Posterior vena cava (tissue), 2 donors: ENCODE results near the gene SIRT3. TPM values are rescaled to one million over a fixed set of nuclear protein-coding genes. Genes with fewer than 3 reads are reported as not detected.

Experiments
- DNase-seq: peaks from one replicate; pipeline ENCODE4 v3.0.0-alpha.2; 2020; ENCODE audit warnings: low spot score
- intact Hi-C, 2 donors: fragments of 100-400 bp; cut with DNase I; formaldehyde crosslinking; loops; one replicate each; pipeline versions ENCODE4 v1.14.1 to v1.14.2; 2022 to 2023
- total RNA-seq, 2 donors: library from RNA; stranded (reverse); fragmentation: NEBNext Ultra II Directional; extraction: Animal tissue kit (Norgen Biotek cat#: 25700); gene quantifications; one replicate each; pipeline ENCODE4 v1.2.1, GENCODE V29; 2021
- donor health status: DM: yes; HTN: yes; CAD: no.
- donor health status: DM: yes; HTN: yes; CAD: no.

SIRT3 gene
- total RNA-seq, 2 donors from 2014 or later, result 9.1 to 13.3 TPM

DNA sequence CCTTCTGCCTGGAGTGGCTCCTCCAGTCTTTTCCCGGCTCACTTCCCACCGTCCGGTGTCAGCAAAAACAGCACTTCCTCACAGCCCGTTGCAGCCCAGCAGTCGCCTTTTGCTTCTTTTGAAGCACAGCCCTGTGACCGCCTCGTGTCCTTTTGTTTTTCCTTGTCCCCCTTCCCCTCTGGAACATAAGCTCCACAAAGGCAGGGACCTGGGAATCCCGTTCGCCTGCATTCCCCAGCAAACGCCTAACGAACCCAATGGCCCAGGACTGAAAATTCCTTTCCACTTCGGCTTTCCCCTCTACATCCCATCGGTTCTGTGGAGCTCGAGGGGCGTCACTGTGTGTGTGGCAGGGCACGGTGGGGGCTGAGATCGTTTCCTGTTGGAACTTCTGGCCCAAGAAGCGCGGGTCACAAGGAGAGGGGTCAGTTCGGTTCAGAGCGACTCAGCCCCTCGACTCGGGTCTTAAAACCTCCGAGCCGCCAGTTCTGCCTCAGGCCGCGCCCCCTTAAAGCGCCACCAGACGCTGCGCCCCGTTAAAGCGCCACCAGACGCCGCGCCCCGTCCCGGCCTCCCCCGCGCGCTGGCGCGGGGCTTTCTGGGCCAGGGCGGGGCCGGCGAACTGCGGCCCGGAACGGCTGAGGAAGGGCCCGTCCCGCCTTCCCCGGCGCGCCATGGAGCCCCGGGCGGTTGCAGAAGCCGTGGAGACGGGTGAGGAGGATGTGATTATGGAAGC, 27.8 kb downstream of the SIRT3 start:
- intact Hi-C loops, result loop anchor here in 1 of 2 donors (10.0 kb wide), 1 partner anchor 156 kb away; the partner anchor contains the start of gene B4GALNT4
- DNase-seq, result peak; percentile 96

DNA sequence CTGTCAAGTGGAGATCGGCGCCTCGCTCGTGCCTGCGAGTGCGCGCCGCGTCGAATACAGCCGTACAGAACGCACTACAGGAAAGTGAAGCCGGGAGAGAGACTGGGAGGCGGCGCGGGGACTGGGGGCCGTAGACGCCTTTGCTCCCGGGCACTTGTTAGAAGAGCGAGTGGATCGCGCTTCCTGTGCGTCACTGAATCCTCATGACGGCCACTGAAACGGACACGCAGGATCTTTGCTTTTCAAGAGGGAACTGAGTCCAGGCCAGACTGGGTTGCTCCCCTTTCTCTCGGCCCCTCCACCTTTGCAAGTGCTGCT, 28.3 kb downstream of the SIRT3 start:
- intact Hi-C loops, result loop anchor here in 1 of 2 donors (10.0 kb wide), 1 partner anchor 157 kb away; the partner anchor contains the start of gene B4GALNT4
- no peak for DNase-seq

DNA sequence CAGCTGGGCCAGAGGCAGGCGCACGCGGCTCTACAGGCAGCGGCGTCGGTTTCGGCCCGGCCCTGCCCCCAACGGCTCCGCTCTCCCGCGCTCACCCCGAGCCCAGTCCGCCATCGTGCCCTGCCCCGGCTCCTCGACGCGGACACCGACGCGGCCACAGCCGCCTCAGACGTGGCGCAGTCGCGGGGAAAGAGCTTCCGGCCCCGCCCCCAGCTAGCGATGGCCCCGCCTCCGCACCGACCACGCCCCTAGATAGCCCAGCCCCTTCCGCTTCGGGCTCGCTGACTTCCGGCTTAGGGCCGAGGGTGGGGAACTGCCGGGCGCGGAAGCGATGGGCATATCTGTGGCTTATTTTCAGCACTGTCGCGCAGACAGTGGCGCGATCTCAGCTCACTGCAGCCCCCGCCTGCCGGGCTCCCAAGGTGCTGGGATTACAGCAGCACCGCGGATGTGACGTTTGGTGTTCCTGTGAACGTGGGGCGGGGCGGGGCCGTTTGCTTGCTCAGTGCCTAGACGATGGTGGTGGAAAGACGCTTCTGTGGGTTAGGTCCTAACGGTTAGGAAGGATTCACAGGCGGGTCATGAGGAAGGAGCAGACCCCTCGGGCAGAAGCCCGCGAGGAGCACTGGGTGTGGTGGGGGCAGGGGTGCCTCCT, 28.8 kb downstream of the SIRT3 start, which contains the start of the genes BET1L and RIC8A:
BET1L (minus strand) TSS at position 192 of the 655 bp plus-strand sequence; CDS start at position 114, 78 bp downstream.
RIC8A (plus strand) TSS at position 501 of the 655 bp plus-strand sequence. CDS start 1,147 bp downstream, outside the sequence.
- intact Hi-C loops, result loop anchor here in 1 of 2 donors (10.0 kb wide), 1 partner anchor 157 kb away; the partner anchor contains the start of gene B4GALNT4
- peak; percentile 99 for DNase-seq

DNA sequence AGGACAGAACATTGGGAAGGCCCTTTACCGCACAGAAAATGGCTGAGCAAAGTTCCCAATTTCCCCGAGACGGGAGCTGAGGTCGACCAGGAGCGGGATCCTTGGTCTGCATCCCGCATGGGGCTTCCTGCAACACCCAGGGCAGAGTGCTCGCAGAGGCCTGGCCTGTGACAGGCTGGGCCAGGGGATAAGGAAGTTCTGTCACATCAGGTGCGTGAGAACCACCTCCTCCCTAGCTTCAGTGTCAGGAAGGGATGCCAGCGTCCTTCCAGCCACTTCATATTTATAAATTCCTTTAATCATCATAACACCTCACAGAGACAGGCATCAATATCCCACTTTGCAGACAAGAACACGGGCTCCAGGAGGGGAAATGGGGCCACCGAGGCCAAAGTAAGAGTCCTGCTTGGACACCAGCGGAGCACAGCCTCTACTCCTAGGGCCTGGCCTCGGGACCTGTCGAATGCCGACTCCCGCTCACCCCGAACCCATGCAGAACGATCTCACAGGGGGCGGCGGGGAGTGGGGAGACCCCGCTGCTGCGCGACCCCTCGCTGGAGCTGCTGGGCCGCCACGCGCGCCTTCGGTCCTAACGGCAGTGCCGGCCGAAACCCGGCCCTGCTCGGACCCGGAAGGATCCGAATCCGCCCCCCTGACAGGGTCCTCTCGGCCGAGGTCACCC, 29.5 kb downstream of the SIRT3 start:
- intact Hi-C loops, result loop anchor here in 1 of 2 donors (10.0 kb wide), 1 partner anchor 158 kb away; the partner anchor contains the start of gene B4GALNT4
- DNase-seq, result peak; percentile 80

DNA sequence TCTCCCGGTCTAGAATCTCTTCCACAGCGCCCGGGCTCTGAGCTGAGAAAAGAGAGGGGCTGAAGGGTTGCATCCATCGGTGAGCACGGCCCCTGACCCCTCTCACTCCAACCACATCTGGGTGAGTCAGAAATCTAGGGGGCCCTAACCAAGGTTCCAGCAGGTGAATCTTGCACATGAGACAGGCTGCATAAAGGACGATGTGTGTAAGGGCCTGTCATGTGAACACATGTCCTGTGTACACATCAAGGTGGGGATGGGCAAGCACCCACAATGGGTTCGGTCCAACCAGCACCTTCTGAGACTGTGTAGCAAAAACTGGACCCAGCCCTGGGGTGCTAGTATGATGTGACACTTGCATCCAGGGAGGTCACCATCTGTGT, 30.1 kb downstream of the SIRT3 start:
- intact Hi-C loops, result loop anchor here in 1 of 2 donors (10.0 kb wide), 1 partner anchor 159 kb away; the partner anchor contains the start of gene B4GALNT4
- DNase-seq, result peak; percentile 66

DNA sequence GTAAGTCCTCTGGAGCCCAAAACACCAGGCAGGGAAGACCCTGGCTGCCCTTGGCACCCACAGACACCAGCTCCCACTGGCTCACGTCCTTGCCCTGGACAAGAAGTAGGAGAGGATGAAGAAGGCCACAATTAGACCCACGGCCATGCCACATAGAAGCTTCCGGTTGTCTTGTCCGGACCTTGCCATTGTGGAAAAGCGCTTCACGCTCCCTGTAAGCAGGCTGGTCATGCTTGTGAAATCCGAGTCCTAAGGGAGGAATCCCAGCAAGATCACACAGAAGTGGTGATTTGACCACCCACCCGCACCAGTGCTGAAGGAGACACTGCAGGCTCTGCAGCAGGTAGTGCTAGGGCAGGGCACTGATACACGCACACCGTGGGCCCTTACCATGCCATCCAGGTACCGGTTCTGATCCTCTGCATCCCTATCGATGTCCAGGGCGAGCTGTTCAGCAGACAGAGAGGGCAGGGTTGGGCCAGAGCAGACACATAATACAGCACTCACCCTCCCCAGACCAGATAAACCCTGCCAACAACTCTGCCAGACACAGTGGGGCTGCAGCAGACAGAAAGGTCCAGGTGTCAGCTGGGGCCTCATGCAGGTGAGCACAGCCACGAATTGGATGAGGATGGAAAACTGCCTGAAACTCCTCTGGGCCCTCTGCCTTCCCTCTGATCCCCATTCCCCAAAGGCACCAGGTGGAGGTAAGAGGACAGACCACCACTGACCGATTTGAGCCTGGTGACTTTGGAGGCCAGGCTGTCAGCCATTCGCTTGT, 30.7 kb downstream of the SIRT3 start:
- intact Hi-C loops, result loop anchor here in 1 of 2 donors (10.0 kb wide), 1 partner anchor 159 kb away; the partner anchor contains the start of gene B4GALNT4
- DNase-seq, result peak; percentile 70

DNA sequence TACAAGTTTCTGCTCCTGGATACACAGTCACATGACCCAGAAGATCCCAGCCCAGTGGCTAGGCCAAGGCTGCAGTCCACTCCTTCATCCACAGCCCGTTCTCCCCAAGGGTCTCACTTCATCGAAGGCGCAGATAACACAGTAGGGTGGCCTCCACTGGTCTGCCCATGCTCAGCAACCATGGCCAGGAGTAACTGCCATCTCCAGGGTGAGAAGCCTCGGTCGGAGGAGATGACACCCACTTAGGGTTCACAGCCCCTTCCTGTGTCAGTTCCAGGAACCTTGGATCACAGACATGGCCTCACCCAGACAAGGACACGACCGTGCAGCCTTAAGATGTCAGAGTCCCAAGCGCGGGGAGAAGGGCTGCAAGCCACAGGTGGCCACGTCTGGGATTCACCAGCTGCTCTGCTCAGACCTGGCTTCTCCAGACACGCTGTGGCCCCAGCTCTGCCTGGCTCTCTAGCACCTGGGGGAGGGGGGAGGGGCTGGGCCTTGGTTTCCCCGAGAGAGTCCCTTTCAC, 31.5 kb downstream of the SIRT3 start:
- intact Hi-C loops, result loop anchor here in 1 of 2 donors (10.0 kb wide), 1 partner anchor 160 kb away; the partner anchor contains the start of gene B4GALNT4

DNA sequence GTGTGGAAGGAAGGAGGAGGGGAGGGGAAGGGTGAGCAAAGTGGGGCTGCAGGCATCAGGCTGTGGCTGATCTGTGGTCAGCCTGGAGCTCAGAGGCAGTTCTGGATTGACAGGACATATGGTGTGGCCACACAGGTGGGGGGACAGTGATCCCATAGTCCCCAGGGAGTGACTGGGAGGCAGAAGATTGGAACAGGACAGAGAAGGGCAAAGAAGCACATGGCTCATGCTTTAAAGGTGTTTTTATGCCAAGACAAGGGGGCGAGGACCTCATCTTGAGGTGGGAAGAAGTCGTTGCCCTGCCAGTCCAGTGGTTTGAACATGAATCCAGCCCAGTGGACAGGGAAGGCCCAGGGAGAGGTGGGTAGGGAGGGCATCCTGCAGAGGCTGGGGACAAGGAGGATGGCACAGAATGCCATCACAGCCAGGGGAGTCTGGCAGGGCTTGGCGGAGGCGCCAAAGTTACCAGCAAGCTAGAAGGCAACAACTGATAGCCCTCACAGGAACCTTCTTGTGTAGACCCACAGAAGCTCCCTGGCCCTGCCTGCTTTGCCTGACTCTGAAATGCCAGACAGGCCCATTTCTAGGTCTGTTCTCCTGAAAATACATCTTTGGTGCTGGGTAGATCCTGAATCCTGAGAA, 32.1 kb downstream of the SIRT3 start:
- peak; percentile 56 for DNase-seq
- intact Hi-C loops, result loop anchor here in 1 of 2 donors (10.0 kb wide), 1 partner anchor 161 kb away; the partner anchor contains the start of gene B4GALNT4

More for the DNA sequence above, 31.5 kb downstream of the SIRT3 start:
- DNase-seq, result peak; percentile 37

DNA sequence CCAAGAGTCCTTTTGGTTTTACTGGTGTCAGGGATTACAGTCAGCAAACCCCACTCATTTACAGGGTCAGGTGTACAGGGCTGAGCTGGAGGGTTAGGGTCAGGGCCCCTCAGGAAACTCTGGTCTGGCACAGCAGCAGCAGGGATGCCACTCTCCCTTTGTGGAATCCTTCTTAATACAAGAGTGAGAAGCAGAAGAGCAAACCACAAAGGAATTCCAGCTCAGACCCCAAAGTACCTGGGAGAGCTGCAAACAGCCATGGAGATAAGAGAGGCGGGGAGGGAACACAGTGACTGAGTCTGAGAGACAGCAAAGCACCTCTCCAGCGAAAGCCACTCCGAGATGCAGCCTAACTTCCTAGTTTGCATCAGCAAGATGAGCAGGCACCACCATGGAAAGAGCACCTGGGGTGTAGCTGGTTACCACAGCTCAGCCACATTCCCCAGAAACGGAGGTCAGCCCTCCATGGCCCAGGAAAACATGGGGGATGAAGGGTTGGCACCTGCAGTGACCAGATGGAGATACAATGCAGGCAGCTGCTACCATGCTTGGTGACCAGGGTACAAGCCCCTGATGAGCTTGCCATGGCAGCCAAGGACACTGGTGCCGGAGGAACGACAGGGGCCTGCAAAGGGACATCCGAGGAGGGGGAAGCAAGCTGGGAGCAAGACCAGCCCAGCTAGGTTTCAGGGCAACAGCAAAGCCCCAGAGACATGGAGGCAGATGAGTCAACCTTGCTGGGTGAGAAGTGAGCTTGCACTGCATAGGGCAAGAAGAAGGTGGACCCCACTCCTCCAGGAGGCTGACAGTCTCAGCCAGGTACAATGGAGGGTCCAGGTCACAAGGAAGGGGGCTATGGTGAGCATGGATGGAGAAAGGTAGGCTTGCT, 32.8 kb downstream of the SIRT3 start:
- peak; percentile 81 for DNase-seq
- intact Hi-C loops, result loop anchor here in 1 of 2 donors (10.0 kb wide), 1 partner anchor 162 kb away; the partner anchor contains the start of gene B4GALNT4

DNA sequence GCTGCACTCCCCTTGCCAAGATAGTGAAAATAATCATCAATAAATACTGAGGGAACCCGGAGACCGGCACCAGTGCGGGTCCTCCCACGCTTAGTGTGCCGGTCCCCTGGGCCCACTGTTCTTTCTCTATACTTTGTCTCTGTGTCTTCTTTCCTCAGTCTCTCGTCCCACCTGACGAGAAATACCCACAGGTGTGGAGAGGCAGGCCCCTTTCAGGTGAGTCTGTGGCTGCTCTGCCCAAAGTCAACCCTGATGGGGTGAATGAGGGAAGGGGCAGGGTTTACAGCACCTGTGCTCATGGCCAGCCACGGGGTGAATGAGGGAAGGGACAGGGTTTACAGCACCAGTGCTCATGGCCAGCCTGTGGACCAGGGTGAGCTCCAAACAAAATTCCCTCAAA, 33.7 kb downstream of the SIRT3 start:
- peak; percentile 30 for DNase-seq
- intact Hi-C loops, result loop anchor here in 1 of 2 donors (10.0 kb wide), 1 partner anchor 162 kb away; the partner anchor contains the start of gene B4GALNT4

DNA sequence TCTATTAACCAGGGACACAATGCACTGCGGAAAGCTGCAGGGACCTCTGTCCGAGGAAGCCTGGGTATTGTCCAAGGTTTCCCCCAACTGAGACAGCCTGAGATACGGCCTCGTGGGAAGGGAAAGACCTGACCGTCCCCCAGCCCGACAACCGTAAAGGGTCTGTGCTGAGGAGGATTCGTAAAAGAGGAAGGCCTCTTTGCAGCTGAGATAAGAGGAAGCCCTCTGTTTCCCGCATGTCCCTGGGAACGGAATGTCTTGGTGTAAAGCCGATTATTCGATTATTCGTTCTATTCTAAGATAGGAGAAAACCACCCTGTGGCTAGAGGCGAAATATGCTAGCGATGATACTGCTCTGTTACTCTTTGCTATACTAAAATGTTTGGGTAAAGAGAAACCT, 34.2 kb downstream of the SIRT3 start:
- intact Hi-C loops, result loop anchor here in 1 of 2 donors (10.0 kb wide), 1 partner anchor 163 kb away; the partner anchor contains the start of gene B4GALNT4

DNA sequence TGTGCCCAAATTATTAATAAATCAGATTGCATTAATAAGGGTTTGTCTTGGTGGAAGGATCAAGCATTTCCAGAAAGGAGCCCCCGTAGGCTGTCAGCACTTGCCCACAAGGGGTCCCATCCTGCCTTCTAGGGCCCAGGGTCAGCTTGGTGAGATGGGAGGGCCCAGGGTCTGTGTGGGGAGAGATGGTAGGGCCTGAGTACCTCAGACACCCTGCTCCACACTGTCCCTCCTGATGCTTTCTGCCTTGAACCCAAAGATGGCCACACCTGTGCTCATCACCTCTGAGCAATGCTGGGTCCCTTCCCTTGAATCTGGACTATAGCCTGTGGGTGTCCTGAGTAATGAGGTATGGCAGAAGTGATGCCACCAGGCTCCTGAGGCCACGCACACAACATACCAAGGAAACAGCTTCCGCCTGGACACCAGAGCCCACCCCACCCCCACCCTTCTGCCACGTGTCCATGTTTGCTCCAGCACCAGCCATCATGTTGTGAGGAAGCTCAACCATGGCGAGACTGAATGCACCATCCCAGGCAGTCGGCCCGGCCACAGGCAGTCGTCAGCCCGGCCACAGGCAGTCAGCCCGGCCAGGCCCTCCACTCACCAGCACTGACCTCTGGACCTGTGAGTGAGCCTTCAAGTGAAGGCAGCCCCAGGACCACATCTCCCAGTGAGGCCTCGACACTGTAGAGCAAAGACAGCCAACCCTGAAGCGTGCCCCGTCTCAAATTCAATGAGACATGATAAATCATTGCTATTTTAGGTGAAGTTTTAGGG, 35.7 kb downstream of the SIRT3 start:
- intact Hi-C loops, result loop anchor here in 1 of 2 donors (10.0 kb wide), 1 partner anchor 164 kb away; the partner anchor contains the start of gene B4GALNT4
- peak; percentile 41 for DNase-seq

More for the DNA sequence above, 34.2 kb downstream of the SIRT3 start:
- peak; percentile 64 for DNase-seq

DNA sequence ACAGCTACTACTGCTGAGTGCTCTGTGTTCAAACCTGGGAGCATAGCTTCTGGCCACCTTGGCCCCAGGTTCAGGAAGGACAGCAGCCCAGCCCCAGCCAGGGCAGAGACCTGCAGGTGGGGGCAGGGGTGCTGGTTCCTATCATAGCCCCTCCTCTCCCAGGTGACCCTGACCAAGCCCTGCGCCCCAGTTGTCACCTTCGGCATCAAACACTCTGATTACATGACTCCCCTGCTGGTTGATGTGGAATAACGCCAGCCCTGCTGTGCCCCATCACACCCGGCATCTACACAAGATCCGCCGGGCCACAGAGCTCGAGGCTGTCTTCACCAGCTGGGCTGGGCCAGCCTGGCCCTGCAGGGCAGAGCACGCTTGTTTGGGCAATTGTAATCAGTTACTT, 36.4 kb downstream of the SIRT3 start:
- peak; percentile 64 for DNase-seq
- intact Hi-C loops, result loop anchor here in 1 of 2 donors (10.0 kb wide), 1 partner anchor 165 kb away; the partner anchor contains the start of gene B4GALNT4

DNA sequence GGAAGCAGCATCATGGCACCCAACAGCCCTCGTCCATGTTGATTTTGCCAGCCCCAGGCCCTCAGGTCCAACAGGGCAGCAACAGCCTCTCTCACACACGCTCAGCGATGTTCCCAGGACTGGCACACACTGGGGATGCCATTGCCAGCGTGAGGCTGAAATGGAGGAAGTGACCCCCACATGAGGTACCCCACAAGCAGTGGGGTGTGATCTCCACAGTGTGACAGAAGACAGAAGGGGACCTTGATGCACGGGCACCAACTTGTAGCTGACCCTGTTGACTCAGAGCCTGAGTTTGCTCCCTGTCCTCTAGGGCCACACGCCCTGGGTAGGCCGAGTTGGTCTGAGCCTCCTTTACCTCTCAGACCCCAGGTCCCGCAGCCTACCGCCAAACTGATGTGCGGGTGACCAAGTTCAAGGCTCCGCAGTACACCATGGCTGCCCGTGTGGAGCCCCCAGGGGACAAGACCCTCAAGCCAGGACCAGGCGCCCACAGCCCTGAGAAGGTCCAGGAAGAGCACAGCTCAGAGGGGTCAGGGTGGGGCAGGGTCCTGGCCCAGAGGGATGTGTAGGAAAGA, 37.0 kb downstream of the SIRT3 start:
- peak; percentile 79 for DNase-seq
- intact Hi-C loops, result no loop called here

DNA sequence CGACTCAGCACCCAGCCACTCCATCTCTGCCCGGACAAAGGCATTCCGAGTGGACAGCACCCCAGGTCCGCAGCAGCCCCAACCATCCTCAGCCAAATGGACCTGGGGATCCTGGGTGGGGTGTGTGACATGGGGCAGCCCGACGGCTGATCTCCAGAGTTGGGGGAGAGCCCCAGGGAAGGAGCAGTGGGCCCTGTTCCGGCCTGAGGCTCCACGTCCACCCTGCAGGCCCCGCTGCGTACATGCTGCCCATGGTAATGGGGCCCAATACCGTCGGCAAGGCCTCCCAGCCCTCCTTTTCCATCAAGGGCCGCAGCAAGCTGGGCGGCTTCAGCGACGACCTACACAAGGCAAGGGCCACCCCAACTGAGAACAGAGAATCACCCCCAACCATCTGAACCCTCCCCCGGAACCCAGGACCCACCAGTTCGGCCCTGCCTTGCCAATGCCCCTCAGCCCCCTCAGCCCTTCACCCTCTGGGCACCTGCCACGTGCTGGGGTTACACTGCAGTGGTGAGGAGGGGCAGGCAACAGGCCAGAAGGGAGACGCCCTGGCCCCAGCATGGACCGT, 37.8 kb downstream of the SIRT3 start:
- intact Hi-C loops, result no loop called here
- DNase-seq, result no peak
